ENCODE measurements around the gene HIPK1. TPM values are rescaled to one million over a fixed set of nuclear protein-coding genes. Genes with fewer than 3 reads are reported as not detected.
A peak's percentile ranks its signal among the peaks of the same experiment; 100 is the strongest.

The HIPK1 gene
- total and polyA plus RNA-seq, 2 of the 13 experiments (the other 11 are each of a cell fraction or from before 2014, with no cell fraction given), result 20.8 to 33.4 TPM

DNA sequence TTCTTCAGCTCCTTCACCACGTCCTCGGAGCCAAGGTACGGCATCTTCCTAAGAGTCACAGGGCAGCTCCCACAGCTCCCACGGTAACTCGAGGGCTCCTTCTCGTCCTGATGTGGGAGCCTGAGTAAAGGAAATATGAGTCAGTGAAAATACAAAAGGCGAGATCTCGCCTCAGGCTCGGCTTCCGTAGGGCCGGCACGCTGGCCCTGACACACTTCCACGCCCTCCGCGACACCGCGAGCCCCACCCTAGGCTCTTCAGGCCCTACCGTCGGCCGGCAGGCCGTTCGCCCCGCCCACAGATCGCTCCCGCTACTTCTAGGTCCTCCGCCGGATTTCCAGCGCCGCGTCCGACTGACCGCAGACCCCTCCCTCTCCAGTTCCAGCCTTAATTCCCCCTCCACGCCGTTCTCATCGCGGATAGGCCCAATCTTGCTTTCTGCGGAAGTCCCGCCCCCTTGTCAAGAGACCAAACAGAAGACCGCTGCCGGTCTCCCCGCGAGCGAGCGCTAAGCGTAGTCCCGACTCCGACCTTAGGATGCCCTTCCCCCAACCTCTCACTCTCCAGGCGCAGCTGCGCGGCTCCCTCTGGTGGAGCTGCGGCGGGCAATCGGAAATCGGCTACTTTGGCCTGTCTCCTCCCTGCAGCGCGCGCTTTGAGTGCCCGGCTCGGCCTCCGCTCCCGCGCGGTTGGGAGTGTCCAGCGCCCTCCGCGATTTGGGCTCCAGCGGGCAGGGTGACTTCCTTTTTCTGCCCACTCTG is 24.3 kb upstream of the HIPK1 start, which contains the start of the genes AP4B1 and DCLRE1B (continued):
- TF ChIP-seq, protein P1, sequence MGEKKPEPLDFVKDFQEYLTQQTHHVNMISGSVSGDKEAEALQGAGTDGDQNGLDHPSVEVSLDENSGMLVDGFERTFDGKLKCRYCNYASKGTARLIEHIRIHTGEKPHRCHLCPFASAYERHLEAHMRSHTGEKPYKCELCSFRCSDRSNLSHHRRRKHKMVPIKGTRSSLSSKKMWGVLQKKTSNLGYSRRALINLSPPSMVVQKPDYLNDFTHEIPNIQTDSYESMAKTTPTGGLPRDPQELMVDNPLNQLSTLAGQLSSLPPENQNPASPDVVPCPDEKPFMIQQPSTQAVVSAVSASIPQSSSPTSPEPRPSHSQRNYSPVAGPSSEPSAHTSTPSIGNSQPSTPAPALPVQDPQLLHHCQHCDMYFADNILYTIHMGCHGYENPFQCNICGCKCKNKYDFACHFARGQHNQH (CRISPR knock-in tag; IDR thresholded peaks at IDR 0.05), result peak; percentile 89
- TF ChIP-seq ZNF530 (CRISPR knock-in tag; IDR thresholded peaks at IDR 0.05; ENCODE audit: low read depth) (no peak), ZNF607 (CRISPR knock-in tag; IDR thresholded peaks at IDR 0.05; ENCODE audit: borderline replicate concordance) (no peak), ZNF12 (CRISPR knock-in tag; IDR thresholded peaks at IDR 0.05) (no peak), MIXL1 (CRISPR knock-in tag; IDR thresholded peaks at IDR 0.05) (0 out of 2 replicates have a peak, but pooled peaks have one; percentile 30), ZNF577 (CRISPR knock-in tag; IDR thresholded peaks at IDR 0.05; ENCODE audit: borderline replicate concordance, low read depth) (no peak), ZBTB38 (CRISPR knock-in tag; IDR thresholded peaks at IDR 0.05) (no peak; the same call in 1 of the 2 replicates), FOXA1 (IDR thresholded peaks at IDR 0.05) (no peak), FOXA1 (CRISPR knock-in tag; IDR thresholded peaks at IDR 0.05) (no peak), RAD21 (CRISPR knock-in tag; IDR thresholded peaks at IDR 0.05) (peak; percentile 90), ZNF326 (CRISPR knock-in tag; IDR thresholded peaks at IDR 0.05; ENCODE audit: borderline replicate concordance) (no peak), KAT2B (IDR thresholded peaks at IDR 0.05; ENCODE audit: borderline replicate concordance, low read depth, low read length) (no peak), DNMT3B (CRISPR knock-in tag; conservative IDR thresholded peaks at IDR 0.05) (no peak; the same call in 1 of the 2 replicates), RBM39 (IDR thresholded peaks at IDR 0.05; ENCODE audit: low read depth, low read length, poor library complexity, severe bottlenecking) (peak; percentile 96), PPARG (CRISPR knock-in tag; conservative IDR thresholded peaks at IDR 0.05) (peak; percentile 34; the same call in 1 of the 2 replicates), XRCC5 (optimal IDR thresholded peaks at IDR 0.05; ENCODE audit: low read length) (peak; percentile 100)
- TF ChIP-seq, protein P2, sequence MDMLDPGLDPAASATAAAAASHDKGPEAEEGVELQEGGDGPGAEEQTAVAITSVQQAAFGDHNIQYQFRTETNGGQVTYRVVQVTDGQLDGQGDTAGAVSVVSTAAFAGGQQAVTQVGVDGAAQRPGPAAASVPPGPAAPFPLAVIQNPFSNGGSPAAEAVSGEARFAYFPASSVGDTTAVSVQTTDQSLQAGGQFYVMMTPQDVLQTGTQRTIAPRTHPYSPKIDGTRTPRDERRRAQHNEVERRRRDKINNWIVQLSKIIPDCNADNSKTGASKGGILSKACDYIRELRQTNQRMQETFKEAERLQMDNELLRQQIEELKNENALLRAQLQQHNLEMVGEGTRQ (IDR thresholded peaks at IDR 0.05; ENCODE audit: low read depth, low read length), result no peak
- TF ChIP-seq, protein P2 (CRISPR knock-in tag; IDR thresholded peaks at IDR 0.05; ENCODE audit: borderline replicate concordance), result peak; percentile 33; the same call in 1 of the 2 replicates
- TF ChIP-seq, protein P3, sequence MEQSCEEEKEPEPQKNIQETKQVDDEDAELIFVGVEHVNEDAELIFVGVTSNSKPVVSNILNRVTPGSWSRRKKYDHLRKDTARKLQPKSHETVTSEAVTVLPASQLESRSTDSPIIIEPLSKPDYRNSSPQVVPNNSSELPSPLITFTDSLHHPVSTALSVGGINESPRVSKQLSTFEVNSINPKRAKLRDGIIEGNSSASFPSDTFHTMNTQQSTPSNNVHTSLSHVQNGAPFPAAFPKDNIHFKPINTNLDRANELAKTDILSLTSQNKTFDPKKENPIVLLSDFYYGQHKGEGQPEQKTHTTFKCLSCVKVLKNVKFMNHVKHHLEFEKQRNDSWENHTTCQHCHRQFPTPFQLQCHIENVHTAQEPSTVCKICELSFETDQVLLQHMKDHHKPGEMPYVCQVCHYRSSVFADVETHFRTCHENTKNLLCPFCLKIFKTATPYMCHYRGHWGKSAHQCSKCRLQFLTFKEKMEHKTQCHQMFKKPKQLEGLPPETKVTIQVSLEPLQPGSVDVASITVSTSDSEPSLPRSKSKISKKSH (CRISPR knock-in tag; IDR thresholded peaks at IDR 0.05; ENCODE audit: borderline replicate concordance), result no peak
- TF ChIP-seq, protein P4, sequence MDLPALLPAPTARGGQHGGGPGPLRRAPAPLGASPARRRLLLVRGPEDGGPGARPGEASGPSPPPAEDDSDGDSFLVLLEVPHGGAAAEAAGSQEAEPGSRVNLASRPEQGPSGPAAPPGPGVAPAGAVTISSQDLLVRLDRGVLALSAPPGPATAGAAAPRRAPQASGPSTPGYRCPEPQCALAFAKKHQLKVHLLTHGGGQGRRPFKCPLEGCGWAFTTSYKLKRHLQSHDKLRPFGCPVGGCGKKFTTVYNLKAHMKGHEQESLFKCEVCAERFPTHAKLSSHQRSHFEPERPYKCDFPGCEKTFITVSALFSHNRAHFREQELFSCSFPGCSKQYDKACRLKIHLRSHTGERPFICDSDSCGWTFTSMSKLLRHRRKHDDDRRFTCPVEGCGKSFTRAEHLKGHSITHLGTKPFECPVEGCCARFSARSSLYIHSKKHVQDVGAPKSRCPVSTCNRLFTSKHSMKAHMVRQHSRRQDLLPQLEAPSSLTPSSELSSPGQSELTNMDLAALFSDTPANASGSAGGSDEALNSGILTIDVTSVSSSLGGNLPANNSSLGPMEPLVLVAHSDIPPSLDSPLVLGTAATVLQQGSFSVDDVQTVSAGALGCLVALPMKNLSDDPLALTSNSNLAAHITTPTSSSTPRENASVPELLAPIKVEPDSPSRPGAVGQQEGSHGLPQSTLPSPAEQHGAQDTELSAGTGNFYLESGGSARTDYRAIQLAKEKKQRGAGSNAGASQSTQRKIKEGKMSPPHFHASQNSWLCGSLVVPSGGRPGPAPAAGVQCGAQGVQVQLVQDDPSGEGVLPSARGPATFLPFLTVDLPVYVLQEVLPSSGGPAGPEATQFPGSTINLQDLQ (CRISPR knock-in tag; IDR thresholded peaks at IDR 0.05), result no peak; the same call in 1 of the 2 replicates
- TF ChIP-seq, protein P5, sequence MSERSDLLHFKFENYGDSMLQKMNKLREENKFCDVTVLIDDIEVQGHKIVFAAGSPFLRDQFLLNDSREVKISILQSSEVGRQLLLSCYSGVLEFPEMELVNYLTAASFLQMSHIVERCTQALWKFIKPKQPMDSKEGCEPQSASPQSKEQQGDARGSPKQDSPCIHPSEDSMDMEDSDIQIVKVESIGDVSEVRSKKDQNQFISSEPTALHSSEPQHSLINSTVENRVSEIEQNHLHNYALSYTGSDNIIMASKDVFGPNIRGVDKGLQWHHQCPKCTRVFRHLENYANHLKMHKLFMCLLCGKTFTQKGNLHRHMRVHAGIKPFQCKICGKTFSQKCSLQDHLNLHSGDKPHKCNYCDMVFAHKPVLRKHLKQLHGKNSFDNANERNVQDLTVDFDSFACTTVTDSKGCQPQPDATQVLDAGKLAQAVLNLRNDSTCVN (CRISPR knock-in tag; IDR thresholded peaks at IDR 0.05; ENCODE audit: borderline replicate concordance), result no peak; the same call in 1 of the 2 replicates
